ENCODE measurements around the gene HS3ST4.
"Not testable (repeated sequence)": the region's sequence is repeated elsewhere in the genome, so short reads cannot be mapped to it uniquely, and the experiment has no call there.

Gene HS3ST4

GRCh38 chr16:26016989-26017388, 325.2 kb downstream of the HS3ST4 start:
- no peak for DNase-seq

GRCh38 chr16:26019381-26020242, 327.9 kb downstream of the HS3ST4 start:
- no peak for DNase-seq

GRCh38 chr16:26026709-26027450, 335.1 kb downstream of the HS3ST4 start:
- no peak for DNase-seq

- no peak for DNase-seq
These were observed 339.5 kb downstream of the HS3ST4 start for GRCh38 chr16:26031286-26031685.

GRCh38 chr16:26032661-26033060, 340.9 kb downstream of the HS3ST4 start:
- not testable (repeated sequence) for DNase-seq

- no peak for DNase-seq
These were observed 350.4 kb downstream of the HS3ST4 start for GRCh38 chr16:26041952-26042668.

GRCh38 chr16:26050472-26050871, 358.7 kb downstream of the HS3ST4 start:
- DNase-seq = no peak

GRCh38 chr16:26051063-26051462, 359.3 kb downstream of the HS3ST4 start:
- DNase-seq = no peak

GRCh38 chr16:26053889-26054288, 362.1 kb downstream of the HS3ST4 start:
- no peak for DNase-seq

- DNase-seq = no peak
These were observed 366.6 kb downstream of the HS3ST4 start for GRCh38 chr16:26058326-26058725.

- no peak for DNase-seq
These were observed 378.7 kb downstream of the HS3ST4 start for GRCh38 chr16:26070302-26071100.

- no peak for DNase-seq
These were observed 379.5 kb downstream of the HS3ST4 start for GRCh38 chr16:26071101-26071866.

- DNase-seq = no peak
These were observed 387.1 kb downstream of the HS3ST4 start for GRCh38 chr16:26078716-26079355.

GRCh38 chr16:26087091-26087490, 395.3 kb downstream of the HS3ST4 start:
- DNase-seq = no peak

GRCh38 chr16:26091511-26091910, 399.8 kb downstream of the HS3ST4 start:
- DNase-seq = no peak

- not testable (repeated sequence) for DNase-seq
These were observed 406.4 kb downstream of the HS3ST4 start for GRCh38 chr16:26098206-26098605.

GRCh38 chr16:26102369-26102768, 410.6 kb downstream of the HS3ST4 start:
- no peak for DNase-seq

GRCh38 chr16:26108836-26109505, 417.2 kb downstream of the HS3ST4 start:
- no peak for DNase-seq

- no peak for DNase-seq
These were observed 420.1 kb downstream of the HS3ST4 start for GRCh38 chr16:26111900-26112299.

- DNase-seq = no peak
These were observed 426.8 kb downstream of the HS3ST4 start for GRCh38 chr16:26118575-26118974.

- no peak for DNase-seq
These were observed 429.0 kb downstream of the HS3ST4 start for GRCh38 chr16:26120729-26121128.

Measured in T1000 (cell line).